Stimulated activated naive CD4-positive, alpha-beta T cell treated with Interleukin-2 at 50 U/mL for 16 hours (primary cell): ENCODE data around the gene EFNB1.
A peak's percentile ranks its signal among the peaks of the same experiment; 100 is the strongest.

Experiments
- DNase-seq: peaks from one replicate; lab custom pipeline; 2025; lab: John Stamatoyannopoulos, UW

The EFNB1 gene

GRCh38 chrX:68827848-68828624 lies 785 bp upstream of the EFNB1 start:
- peak; percentile 70 for DNase-seq

GRCh38 chrX:68829582-68830418 lies 979 bp downstream of the EFNB1 start:
- DNase-seq, result no peak

- DNase-seq, result no peak
Measured at GRCh38 chrX:68830419-68831404, 1.9 kb downstream of the EFNB1 start.

DNA sequence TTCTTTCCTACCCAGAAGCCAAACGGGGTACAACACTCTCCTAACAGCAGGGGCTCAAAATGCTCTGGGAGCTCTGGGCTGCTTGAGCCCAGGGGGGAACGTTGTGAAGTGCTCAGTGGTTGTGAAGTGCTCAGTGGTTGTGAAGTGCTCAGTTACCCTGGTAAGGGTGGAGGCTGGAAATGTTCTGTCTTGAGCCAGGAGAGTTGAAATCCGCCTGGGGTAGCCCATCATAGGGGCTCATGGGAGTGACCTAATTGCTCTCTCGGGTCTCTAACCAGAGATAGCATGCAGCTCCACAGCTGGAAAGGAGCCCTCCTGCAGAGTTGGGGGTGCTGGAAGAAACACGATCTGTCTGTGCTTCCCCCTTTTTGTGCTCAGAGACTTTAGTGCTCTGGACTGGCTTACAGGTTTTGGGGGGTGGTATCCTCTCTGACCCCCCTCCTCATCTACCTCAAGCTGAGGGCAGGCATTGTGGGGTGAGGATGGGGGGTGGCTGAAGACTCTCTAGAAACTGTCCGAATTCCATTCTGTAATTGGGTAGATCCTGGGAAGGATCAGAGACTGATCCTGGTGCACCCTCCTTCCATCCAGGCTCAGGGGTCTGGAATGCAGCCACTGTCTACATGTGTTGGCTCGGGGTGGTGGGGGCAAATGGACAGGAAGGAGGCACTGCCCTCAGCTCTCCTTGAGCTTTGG lies 2.7 kb downstream of the EFNB1 start:
- no peak for DNase-seq

DNA sequence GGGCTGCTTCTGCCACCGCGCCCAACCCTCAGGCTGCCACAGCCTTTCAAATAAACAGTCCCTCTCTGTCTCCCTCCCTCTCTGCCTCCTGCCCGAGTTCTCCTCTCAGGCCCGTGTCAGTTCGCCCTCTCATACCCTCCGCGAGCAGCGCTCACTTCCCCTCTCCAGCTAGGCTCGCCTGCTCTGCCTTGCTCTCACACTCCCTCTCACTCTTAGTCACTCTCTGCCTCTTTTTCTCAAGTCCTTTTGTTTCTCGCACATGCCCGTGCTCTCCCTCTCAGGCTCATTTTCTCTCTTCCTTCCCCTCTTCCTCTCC lies 3.2 kb downstream of the EFNB1 start:
- peak; percentile 2 for DNase-seq

DNA sequence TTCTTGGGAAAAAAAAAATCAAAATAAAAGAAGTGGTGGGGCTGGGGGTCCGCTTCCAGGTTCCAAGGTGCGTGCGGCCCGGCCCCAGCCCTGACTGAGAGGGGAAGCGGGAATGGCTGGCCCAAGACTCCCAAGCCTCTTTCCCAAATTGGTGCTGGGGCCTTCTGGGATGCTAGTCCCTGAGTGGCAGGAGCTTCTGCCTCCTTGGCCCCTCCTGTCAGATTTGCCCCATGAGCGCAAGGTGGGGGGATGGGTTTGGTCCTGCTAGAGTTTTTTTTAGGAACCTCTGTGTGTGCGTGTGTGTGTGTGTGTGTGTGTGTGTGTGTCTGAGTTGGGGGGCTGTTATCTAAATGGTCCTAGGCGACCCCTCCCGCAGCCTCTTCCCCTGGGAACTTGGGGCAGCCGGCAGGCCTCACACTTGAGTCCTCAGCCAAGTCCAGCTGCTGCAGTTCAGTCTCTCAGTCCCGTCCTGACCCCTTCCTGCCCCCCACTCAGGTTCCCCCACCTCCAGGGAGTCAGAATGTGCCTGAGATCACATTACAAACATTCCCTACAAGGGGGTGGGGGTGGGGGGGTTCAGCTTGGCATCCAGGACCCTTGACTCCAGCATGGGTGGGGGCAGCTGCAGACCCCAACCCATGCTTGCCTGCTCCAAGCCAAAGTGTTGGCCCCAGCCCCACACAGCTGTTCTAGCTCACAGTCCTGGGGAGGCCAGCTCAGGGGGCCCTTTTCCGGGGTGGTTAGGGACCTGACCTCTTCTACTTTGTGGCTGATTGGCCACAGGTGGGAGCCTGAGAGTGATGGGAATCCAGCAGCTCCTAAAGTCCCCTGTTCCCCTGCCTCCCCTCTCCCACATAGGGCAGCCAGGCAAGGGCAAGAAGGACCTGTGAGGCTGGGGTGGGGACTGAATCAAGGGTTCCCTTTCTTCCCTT lies 4.0 kb downstream of the EFNB1 start:
- DNase-seq, result no peak

GRCh38 chrX:68833448-68833805 lies 4.6 kb downstream of the EFNB1 start:
- DNase-seq, result no peak

- DNase-seq, result no peak
Measured at GRCh38 chrX:68833855-68834331, 5.1 kb downstream of the EFNB1 start.

GRCh38 chrX:68834371-68835103 lies 5.7 kb downstream of the EFNB1 start:
- no peak for DNase-seq

DNA sequence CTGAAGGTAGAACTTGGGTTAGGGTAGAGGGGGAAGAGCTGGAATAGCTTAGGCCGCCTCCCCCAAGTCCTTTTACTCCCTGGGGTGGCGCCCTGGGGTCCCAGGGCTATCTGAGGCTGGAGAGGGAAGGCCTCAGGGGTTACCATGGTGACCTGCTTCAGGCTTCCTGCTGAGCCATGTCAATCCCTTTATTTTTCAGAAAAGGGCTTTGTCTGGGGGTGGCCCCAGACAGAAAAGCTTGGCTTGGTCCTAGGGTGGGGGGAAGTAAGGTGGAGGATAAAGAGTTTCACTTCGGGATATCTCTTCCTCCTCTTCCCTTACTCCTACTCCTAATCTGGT lies 6.3 kb downstream of the EFNB1 start:
- no peak for DNase-seq

DNA sequence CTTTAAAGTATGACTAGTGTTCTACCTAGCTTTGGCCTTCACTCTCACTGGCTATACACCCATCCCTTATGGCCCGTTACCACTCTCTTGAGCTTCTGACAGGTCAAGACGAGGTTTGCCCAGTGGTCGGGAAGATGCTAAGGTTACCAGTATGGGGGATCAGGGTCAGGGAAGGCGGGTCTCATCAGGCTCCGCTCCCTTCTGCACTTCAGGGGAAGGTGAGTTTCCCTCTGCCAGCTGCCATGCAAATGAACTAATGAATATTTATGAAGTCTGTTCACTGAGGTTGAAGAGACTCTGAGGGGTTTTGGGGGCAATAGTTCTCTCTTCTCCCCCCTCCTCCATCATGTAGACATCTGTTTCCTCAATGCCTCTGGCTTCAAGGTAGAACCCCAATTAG lies 6.6 kb downstream of the EFNB1 start:
- DNase-seq, result no peak

GRCh38 chrX:68837119-68837518 lies 8.3 kb downstream of the EFNB1 start:
- DNase-seq, result no peak

DNA sequence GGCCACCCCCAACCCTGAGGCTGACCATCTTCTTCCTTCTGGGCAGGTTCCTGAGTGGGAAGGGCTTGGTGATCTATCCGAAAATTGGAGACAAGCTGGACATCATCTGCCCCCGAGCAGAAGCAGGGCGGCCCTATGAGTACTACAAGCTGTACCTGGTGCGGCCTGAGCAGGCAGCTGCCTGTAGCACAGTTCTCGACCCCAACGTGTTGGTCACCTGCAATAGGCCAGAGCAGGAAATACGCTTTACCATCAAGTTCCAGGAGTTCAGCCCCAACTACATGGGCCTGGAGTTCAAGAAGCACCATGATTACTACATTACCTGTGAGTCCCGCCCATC lies 9.7 kb downstream of the EFNB1 start:
- no peak for DNase-seq

DNA sequence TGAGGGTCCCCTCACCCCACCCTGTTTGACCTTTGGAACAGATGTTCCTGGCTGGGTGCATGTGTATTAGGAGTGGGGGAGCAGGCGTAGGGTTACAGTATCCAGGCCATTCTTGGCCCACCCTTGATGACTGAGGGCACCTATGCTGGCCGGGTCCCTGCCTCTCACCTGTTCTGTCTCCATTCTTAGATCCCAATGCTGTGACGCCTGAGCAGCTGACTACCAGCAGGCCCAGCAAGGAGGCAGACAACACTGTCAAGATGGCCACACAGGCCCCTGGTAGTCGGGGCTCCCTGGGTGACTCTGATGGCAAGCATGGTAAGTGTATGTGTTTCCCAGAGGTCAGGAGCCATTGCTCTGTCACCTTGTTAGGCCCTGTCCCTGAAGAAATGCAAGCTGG lies 10.9 kb downstream of the EFNB1 start:
- no peak for DNase-seq

DNA sequence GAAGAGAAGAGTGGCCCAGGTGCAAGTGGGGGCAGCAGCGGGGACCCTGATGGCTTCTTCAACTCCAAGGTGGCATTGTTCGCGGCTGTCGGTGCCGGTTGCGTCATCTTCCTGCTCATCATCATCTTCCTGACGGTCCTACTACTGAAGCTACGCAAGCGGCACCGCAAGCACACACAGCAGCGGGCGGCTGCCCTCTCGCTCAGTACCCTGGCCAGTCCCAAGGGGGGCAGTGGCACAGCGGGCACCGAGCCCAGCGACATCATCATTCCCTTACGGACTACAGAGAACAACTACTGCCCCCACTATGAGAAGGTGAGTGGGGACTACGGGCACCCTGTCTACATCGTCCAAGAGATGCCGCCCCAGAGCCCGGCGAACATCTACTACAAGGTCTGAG lies 11.4 kb downstream of the EFNB1 start:
- DNase-seq, result no peak

DNA sequence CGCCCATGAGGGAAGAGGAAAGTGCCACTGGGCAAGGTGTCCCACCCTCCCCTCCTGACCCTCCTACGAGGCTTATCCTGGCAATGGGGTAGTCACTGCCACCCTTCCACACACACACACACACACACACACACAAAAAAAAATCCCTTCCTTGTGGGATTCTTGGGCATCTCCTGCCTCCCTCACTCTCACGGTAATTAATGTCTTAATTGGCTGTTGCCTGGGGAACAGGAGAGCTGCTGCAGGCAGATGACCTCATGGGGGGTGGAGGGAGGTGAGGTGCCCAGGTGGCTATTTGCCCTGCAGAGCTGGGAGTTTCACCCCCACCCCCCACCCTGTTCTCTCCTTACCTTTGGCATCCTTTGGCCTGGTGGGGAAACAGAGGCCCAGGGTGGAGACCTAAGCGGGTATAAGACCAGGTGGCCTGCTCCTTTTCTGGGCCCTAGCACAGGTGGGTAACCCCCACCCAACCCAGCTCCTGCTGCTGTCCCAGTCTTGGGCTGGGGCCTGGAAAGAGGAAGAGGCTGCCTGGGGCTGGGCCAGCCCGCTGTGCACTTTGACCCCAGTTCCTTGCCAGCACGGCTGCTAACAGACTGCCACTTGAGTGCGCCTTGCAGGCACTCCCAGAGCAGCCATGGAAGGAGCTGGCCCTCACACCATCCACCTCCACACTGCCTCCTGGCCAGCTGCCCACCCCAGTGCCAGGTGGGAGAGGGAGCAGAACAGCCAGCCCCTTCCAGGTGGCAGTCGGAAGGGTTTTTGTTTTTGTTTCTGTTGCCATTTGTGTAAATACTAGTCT lies 12.6 kb downstream of the EFNB1 start:
- DNase-seq, result no peak

DNA sequence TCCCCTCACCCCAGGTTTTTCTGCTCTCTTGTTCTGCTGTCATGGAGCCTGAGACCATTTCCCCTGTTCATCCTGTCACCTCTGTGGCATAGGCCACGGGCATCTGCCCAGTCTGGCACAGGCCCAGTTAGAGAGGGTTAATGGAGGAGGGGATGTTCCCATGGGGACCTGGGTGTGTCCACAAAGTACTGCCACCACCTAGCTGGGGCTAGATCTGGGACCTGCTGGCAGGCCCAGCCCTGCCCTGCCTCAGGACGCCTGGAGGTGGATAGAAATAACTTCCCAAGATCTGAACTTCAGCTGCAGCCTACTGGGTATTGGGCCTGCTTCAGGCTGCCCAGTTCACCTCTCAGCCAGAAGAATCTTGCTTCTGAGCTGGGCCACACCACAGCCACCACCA lies 13.5 kb downstream of the EFNB1 start:
- no peak for DNase-seq

DNA sequence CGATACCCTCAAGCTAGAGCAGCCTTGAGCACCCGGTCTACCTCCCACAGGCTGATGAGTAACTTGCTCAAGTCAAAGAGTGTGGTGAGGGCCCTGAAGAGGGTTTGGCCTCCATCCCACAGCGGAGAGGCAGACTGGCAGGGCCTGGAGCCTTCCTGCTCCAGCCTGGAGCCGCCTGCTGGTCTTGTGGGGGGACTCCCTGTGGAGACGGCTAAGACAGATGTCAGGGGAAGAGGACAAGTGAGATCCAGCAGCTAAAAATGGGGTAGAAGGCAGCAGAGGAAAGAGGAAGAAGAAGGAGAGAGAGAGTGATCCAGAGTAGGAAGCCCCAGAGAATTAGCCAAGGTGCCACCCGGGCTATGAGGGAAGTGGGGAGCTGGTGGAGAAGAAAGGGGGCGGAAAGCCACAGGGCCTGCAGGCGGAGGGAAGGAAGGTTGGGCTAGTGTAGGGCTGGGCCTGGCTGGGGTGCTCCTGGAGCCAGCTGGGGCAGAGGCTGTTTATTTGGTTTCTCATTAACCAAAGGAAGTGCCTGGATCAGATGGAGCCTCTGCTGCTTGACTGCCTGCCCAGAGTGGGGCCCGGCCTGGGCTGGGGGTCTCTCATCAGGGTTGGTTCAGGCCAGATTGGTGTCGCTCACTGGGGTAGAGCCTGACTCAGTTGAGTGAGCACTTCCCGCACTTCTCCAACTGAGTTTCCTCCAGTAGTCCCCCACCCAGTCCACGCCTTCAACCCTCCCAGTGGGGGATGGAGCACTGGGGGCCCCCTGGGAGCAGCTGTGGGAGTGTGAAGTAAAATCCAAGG lies 14.2 kb downstream of the EFNB1 start:
- DNase-seq, result no peak
